CD14-positive monocyte (primary cell): Measurements from ENCODE around the gene PEX5. TPM values are rescaled to one million over a fixed set of nuclear protein-coding genes. Genes with fewer than 3 reads are reported as not detected.

Experiments used
- DNase-seq, 3 donors: peaks; one replicate each; pipeline ENCODE4 v3.0.0-alpha.2; 2011 to 2022
- H2AFZ ChIP-seq: 2 replicates; pipeline ENCODE4 v1.6.0; 2012; ENCODE audit warnings: mild to moderate bottlenecking, low read depth, low read length, inconsistent platforms; ENCODE audit not compliant: insufficient read depth, poor library complexity, severe bottlenecking
- H3K27ac ChIP-seq, 2 donors: 1 replicate in 1 of 2; 2 replicates in 1 of 2; pipeline ENCODE4 v1.5.1; 2012 to 2013; ENCODE audit warnings: low read length in 2 of 2, control low read depth in 1 of 2, inconsistent platforms in 1 of 2, low read depth in 1 of 2, mild to moderate bottlenecking in 1 of 2
- H3K27me3 ChIP-seq, 2 donors: one replicate each; pipeline versions ENCODE4 v1.6.0 to v1.6.1; 2011 to 2013; ENCODE audit warnings: low read length in 2 of 2; ENCODE audit not compliant: control insufficient read depth in 2 of 2, insufficient read depth in 2 of 2
- H3K36me3 ChIP-seq, 2 donors: replicated peaks in 1 of 2; 1 replicate in 1 of 2; 2 replicates in 1 of 2; pipeline versions ENCODE4 v1.5.1 to v1.6.1; 2012 to 2013; ENCODE audit warnings: low read length in 2 of 2, control low read depth in 1 of 2, inconsistent platforms in 1 of 2, mild to moderate bottlenecking in 1 of 2; ENCODE audit not compliant: insufficient read depth in 2 of 2, control insufficient read depth in 1 of 2
- H3K4me1 ChIP-seq, 2 donors: 1 replicate in 1 of 2; 2 replicates in 1 of 2; pipeline versions ENCODE4 v1.5.1 to v1.6.1; 2012 to 2013; ENCODE audit warnings: low read length in 2 of 2, control low read depth in 1 of 2, inconsistent platforms in 1 of 2, mild to moderate bottlenecking in 1 of 2, moderate library complexity in 1 of 2; ENCODE audit not compliant: insufficient read depth in 2 of 2, control insufficient read depth in 1 of 2
- H3K4me2 ChIP-seq: replicated peaks from 2 replicates; pipeline ENCODE3; 2012; ENCODE audit warnings: low read length, moderate library complexity, mild to moderate bottlenecking; ENCODE audit not compliant: poor library complexity, severe bottlenecking; ENCODE audit errors: extremely low read depth
- H3K4me3 ChIP-seq, 3 experiments: fragments of 200-600 bp in 1 of 3; sonication (generic) in 1 of 3; replicated peaks in 1 of 3; 1 replicate in 2 of 3; 2 replicates in 1 of 3; pipeline ENCODE4 v1.5.1; 2011 to 2013; ENCODE audit warnings: low read length in 3 of 3, mild to moderate bottlenecking in 3 of 3, control low read depth in 2 of 3, low read depth in 2 of 3, inconsistent platforms in 1 of 3, moderate library complexity in 1 of 3
- H3K79me2 ChIP-seq: 2 replicates; pipeline ENCODE4 v1.6.0; 2012; ENCODE audit warnings: mild to moderate bottlenecking, control low read depth, inconsistent platforms, low read length, moderate library complexity; ENCODE audit not compliant: insufficient read depth
- H3K9ac ChIP-seq: 2 replicates; pipeline ENCODE4 v1.6.0; 2017; ENCODE audit warnings: low read length, mild to moderate bottlenecking; ENCODE audit not compliant: insufficient read depth, poor library complexity, severe bottlenecking
- H3K9me3 ChIP-seq, 2 donors: replicated peaks in 1 of 2; 1 replicate in 1 of 2; 2 replicates in 1 of 2; pipeline versions ENCODE4 v1.5.1 to v1.6.1; 2012 to 2013; ENCODE audit warnings: low read length in 2 of 2, control low read depth in 1 of 2; ENCODE audit not compliant: control insufficient read depth in 1 of 2, insufficient read depth in 1 of 2
- H4K20me1 ChIP-seq: 2 replicates; pipeline ENCODE4 v1.6.0; 2012; ENCODE audit warnings: mild to moderate bottlenecking, low read length, control low read depth, moderate library complexity; ENCODE audit not compliant: insufficient read depth
- H3K27ac Mint-ChIP-seq, 7 donors: one replicate each; pipeline ENCODE4 v1.8.0; 2020; ENCODE audit warnings: mild to moderate bottlenecking in 7 of 7, mixed read lengths in 7 of 7, moderate library complexity in 6 of 7, inconsistent platforms in 2 of 7
- H3K27me3 Mint-ChIP-seq, 3 donors: one replicate each; pipeline ENCODE4 v1.8.0; 2021 to 2022; ENCODE audit warnings: low read depth in 3 of 3, mild to moderate bottlenecking in 3 of 3, mixed read lengths in 3 of 3, moderate library complexity in 3 of 3, inconsistent platforms in 1 of 3
- H3K36me3 Mint-ChIP-seq, 2 donors: one replicate each; pipeline ENCODE4 v1.8.0; 2020; ENCODE audit warnings: mixed read lengths in 2 of 2, inconsistent platforms in 1 of 2, mild to moderate bottlenecking in 1 of 2
- H3K4me1 Mint-ChIP-seq: one replicate; pipeline ENCODE4 v1.8.0; 2020; ENCODE audit warnings: mild to moderate bottlenecking, mixed read lengths
- H3K4me3 Mint-ChIP-seq, 2 donors: one replicate each; pipeline ENCODE4 v1.8.0; 2020; ENCODE audit warnings: mild to moderate bottlenecking in 2 of 2, mixed read lengths in 2 of 2, moderate library complexity in 1 of 2
- H3K9me3 Mint-ChIP-seq, 7 donors: one replicate each; pipeline ENCODE4 v1.8.0; 2020 to 2022; ENCODE audit warnings: mixed read lengths in 7 of 7, mild to moderate bottlenecking in 6 of 7, moderate library complexity in 6 of 7, inconsistent platforms in 2 of 7
- WGBS: methylation state at CpG from one replicate; pipeline ENCODE4 v1.1.5; 2013; ENCODE audit warnings: missing lambda C conversion rate; ENCODE audit not compliant: insufficient coverage; 5-methylcytosine and 5-hydroxymethylcytosine counted together
- intact Hi-C, 2 donors: fragments of 100-400 bp; cut with micrococcal nuclease; formaldehyde crosslinking; loops; one replicate each; pipeline versions ENCODE4 v1.15.0 to v1.15.1; 2023
- polyA plus RNA-seq, 3 donors: library from polyadenylated mRNA; depleted of rRNA in 1 of 3; unstranded in 2 of 3; stranded (reverse) in 1 of 3; fragments of 300-500 nt in 2 of 3; fragments of >200 nt in 1 of 3; fragmentation: Illumina TruSeq in 2 of 3; gene quantifications; 1 replicate in 2 of 3; 2 replicates in 1 of 3; pipeline ENCODE4 v1.2.3, GENCODE V29; 2012 to 2021
- TF ChIP-seq, protein P1 (sequence below): fragments of 200-600 bp; IDR thresholded peaks from one replicate; pipeline ENCODE4 v1.8.0; 2022; ENCODE audit warnings: antibody characterized with exemption, mild to moderate bottlenecking

Gene PEX5
- polyA plus RNA-seq, 3 donors = 4.3 to 11.3 (median 7.1) TPM

GRCh38 chr12:7157391-7157790 lies 32.1 kb upstream of the PEX5 start:
- H3K27me3 ChIP-seq = peaks cover 0 to 4% of the 10 kb centered on the region in 2 donors
- H3K27ac ChIP-seq = no peak overlapping the region
- H3K27ac Mint-ChIP-seq = peak overlapping the region in 1 of 7 donors; percentile 64
- peaks cover 4 to 14% (median 6%) of the 10 kb centered on the region in 3 donors for H3K27me3 Mint-ChIP-seq
- H3K4me1 ChIP-seq = no peaks in the 10 kb centered on the region
- no peak overlapping the region for H2AFZ ChIP-seq
- no peak overlapping the region for H3K4me3 ChIP-seq
- DNase-seq = no peak
- peaks cover 0 to under 1% (median 0%) of the 10 kb centered on the region in 7 donors for H3K9me3 Mint-ChIP-seq
- H3K36me3 Mint-ChIP-seq = peaks cover 5 to 24% of the 10 kb centered on the region in 2 donors
- H3K4me3 Mint-ChIP-seq = no peak overlapping the region
- no peaks in the 10 kb centered on the region for H4K20me1 ChIP-seq
- no peaks in the 10 kb centered on the region for H3K4me1 Mint-ChIP-seq
- no peaks in the 10 kb centered on the region for H3K36me3 ChIP-seq
- 95% methylated on average over 9 of the region's 17 CpGs for WGBS
- no peaks in the 10 kb centered on the region for H3K79me2 ChIP-seq
- H3K9me3 ChIP-seq = no peaks in the 10 kb centered on the region
- H3K4me2 ChIP-seq = no peak overlapping the region
- intact Hi-C loops = no loop called here
- TF ChIP-seq, protein P1, sequence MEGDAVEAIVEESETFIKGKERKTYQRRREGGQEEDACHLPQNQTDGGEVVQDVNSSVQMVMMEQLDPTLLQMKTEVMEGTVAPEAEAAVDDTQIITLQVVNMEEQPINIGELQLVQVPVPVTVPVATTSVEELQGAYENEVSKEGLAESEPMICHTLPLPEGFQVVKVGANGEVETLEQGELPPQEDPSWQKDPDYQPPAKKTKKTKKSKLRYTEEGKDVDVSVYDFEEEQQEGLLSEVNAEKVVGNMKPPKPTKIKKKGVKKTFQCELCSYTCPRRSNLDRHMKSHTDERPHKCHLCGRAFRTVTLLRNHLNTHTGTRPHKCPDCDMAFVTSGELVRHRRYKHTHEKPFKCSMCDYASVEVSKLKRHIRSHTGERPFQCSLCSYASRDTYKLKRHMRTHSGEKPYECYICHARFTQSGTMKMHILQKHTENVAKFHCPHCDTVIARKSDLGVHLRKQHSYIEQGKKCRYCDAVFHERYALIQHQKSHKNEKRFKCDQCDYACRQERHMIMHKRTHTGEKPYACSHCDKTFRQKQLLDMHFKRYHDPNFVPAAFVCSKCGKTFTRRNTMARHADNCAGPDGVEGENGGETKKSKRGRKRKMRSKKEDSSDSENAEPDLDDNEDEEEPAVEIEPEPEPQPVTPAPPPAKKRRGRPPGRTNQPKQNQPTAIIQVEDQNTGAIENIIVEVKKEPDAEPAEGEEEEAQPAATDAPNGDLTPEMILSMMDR = no peak
- no peak overlapping the region for H3K9ac ChIP-seq

DNA sequence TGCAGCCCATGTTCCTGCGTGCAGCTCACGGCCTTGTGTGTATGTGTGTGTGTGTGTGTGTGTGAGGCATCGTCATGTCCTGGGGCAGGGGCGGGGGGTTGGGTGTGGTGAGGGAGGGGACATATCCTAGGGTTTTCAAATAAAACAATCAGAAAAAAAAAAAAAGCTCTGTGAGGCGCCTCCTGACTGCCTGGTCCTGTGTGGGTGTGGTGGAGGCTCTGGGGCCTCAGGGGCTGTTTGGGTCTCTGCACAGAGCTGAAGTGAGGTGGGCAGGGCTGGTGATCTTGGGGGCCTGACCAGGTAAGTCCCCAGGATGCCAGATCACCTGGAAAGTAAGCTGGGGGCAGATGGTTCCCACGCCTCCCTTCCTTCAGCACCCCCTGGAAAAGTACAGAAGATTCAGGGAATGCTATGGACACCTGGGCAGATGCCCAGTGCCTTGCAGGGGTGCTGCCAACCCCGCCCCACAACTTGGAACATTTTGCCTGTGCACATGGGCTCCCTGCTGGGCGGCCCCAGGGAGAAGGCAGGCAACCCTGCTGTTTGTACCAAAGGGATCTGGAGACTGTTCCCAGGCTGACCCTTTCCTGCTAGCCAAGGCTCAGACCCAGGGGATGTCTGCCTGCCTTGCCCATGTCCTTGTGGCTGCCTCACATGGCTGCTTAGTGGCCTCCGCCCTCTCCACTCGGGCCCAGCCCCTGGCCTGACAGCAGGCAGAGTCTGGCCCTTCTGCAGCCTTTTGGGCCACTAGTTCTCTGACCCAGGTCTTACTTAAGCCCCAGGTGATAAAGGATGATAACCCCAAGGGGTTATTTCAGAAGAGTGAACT lies 30.5 kb upstream of the PEX5 start:
- peaks cover 5% of the 10 kb centered on the region for H3K4me1 Mint-ChIP-seq
- Histone ChIP-seq H3K9me3 (no peaks in the 10 kb centered on the region), H3K4me2 (no peak overlapping the region), H3K9ac (no peak overlapping the region), H3K4me1 (no peaks in the 10 kb centered on the region), H3K79me2 (no peaks in the 10 kb centered on the region), H3K27me3 (peaks cover 0 to 12% of the 10 kb centered on the region in 2 donors), H2AFZ (no peak overlapping the region), H3K4me3 (no peak overlapping the region), H3K36me3 (no peaks in the 10 kb centered on the region), H3K27ac (no peak overlapping the region), H4K20me1 (no peaks in the 10 kb centered on the region)
- TF ChIP-seq, protein P1 = no peak
- H3K4me3 Mint-ChIP-seq = no peak overlapping the region
- 98% methylated on average over 5 of the region's 10 CpGs for WGBS
- peaks cover 0 to 5% (median 0%) of the 10 kb centered on the region in 7 donors for H3K9me3 Mint-ChIP-seq
- intact Hi-C loops = no loop called here
- DNase-seq = no peak
- peaks cover 13 to 27% (median 14%) of the 10 kb centered on the region in 3 donors for H3K27me3 Mint-ChIP-seq
- H3K36me3 Mint-ChIP-seq = peaks cover 4 to 20% of the 10 kb centered on the region in 2 donors
- no peak overlapping the region for H3K27ac Mint-ChIP-seq
